ENCODE data around the gene AIRE.

Gene AIRE

DNA sequence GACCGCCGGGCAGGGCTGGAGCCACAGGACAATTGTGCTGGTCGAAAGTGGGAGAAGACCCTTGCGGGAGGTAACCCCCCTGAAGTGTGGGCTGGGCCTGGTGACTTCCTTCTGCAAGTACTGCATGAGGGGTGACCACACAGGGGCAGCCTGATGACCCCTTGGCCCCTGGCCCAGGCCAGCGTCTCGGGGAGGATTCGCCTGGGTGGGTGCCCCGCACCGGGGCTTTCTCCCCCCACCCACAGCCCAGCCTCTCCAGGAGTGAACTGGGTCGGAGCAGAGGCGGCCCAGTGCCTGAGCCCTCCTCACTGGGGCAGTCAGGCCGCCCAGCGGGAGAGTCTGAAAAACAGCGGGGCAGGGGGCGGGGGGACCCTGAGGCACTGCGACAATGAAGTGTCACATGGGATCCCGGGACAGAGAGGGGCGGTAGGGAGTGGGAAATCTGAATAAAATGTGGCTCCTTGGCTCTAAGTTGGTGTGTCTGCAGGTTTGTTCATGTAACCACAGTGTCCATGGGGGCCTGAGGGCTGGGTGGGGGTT is 22.4 kb upstream of the AIRE start:
- no peak overlapping the region for H3K14ac ChIP-seq (ENCODE audit: low read length)
- no peaks in the 10 kb centered on the region for H3K79me1 ChIP-seq (ENCODE audit: low read depth, low read length)
- H3K4me3 ChIP-seq (ENCODE audit: low read length in 2 of 2), result no peak overlapping the region
- peak; percentile 58 for DNase-seq (ENCODE audit: low spot score)
- H3K4ac ChIP-seq (ENCODE audit: low read length), result no peak overlapping the region
- H2BK12ac ChIP-seq (ENCODE audit: low read length), result peak overlapping the region; percentile 73
- no peak overlapping the region for H3K9ac ChIP-seq (ENCODE audit: low read depth, low read length, poor library complexity)
- no peaks in the 10 kb centered on the region for H3K36me3 ChIP-seq (replicated peaks in 1 of 2; ENCODE audit: control insufficient read depth in 2 of 2, insufficient read depth in 2 of 2, low read length in 2 of 2)
- H2AK5ac ChIP-seq (ENCODE audit: low read depth, low read length), result peak overlapping the region; percentile 96
- peaks cover 6 to 11% of the 10 kb centered on the region in 2 donors for H3K4me1 ChIP-seq (ENCODE audit: control insufficient read depth in 2 of 2, insufficient read depth in 1 of 2, low read depth in 1 of 2, low read length in 2 of 2)
- no CpG with 5 or more reads among the region's 18 CpGs for WGBS, 2 donors (ENCODE audit: extremely low coverage in 2 of 2, insufficient read length in 2 of 2, insufficient replicate concordance in 1 of 2)
- H4K8ac ChIP-seq (ENCODE audit: low read depth, low read length), result no peak overlapping the region
- H3K4me2 ChIP-seq (ENCODE audit: insufficient read depth, low read length, poor library complexity, severe bottlenecking), result peak overlapping the region; percentile 32
- H3K23ac ChIP-seq (ENCODE audit: low read depth, low read length, poor library complexity), result no peak overlapping the region
- peak overlapping the region; percentile 94 for H2BK120ac ChIP-seq (ENCODE audit: low read depth, low read length)
- peak overlapping the region; percentile 87 for H2BK5ac ChIP-seq (ENCODE audit: low read length)
- H3K9me3 ChIP-seq (replicated peaks in 1 of 2; ENCODE audit: control insufficient read depth in 2 of 2, insufficient read depth in 1 of 2, low read depth in 1 of 2, low read length in 2 of 2), result peaks cover 0 to 2% of the 10 kb centered on the region in 2 donors
- peak overlapping the region; percentile 97 for H2AFZ ChIP-seq (ENCODE audit: low read length)
- peak overlapping the region; percentile 79 for H2BK15ac ChIP-seq (ENCODE audit: low read length)
- no peak overlapping the region for H4K91ac ChIP-seq (ENCODE audit: low read depth, low read length, poor library complexity)
- peak overlapping the region; percentile 96 for H3K18ac ChIP-seq (ENCODE audit: low read length)
- peak overlapping the region; percentile 65 for H3K27ac ChIP-seq (replicated peaks; ENCODE audit: low read length)
- H3K27me3 ChIP-seq (ENCODE audit: control insufficient read depth in 3 of 3, insufficient read depth in 3 of 3, low read depth in 1 of 3, low read length in 3 of 3), result peaks cover 0 to 24% (median 0%) of the 10 kb centered on the region in 3 experiments

GRCh38 chr21:44263768-44264167 is 21.9 kb upstream of the AIRE start:
- H3K4ac ChIP-seq (ENCODE audit: low read length), result no peak overlapping the region
- no peak overlapping the region for H2BK12ac ChIP-seq (ENCODE audit: low read length)
- H3K79me1 ChIP-seq (ENCODE audit: low read depth, low read length), result no peaks in the 10 kb centered on the region
- H3K9me3 ChIP-seq (replicated peaks in 1 of 2; ENCODE audit: control insufficient read depth in 2 of 2, insufficient read depth in 1 of 2, low read depth in 1 of 2, low read length in 2 of 2), result peaks cover 0 to 2% of the 10 kb centered on the region in 2 donors
- H3K36me3 ChIP-seq (replicated peaks in 1 of 2; ENCODE audit: control insufficient read depth in 2 of 2, insufficient read depth in 2 of 2, low read length in 2 of 2), result no peaks in the 10 kb centered on the region
- no peak overlapping the region for H3K4me2 ChIP-seq (ENCODE audit: insufficient read depth, low read length, poor library complexity, severe bottlenecking)
- no peak overlapping the region for H2BK15ac ChIP-seq (ENCODE audit: low read length)
- H4K91ac ChIP-seq (ENCODE audit: low read depth, low read length, poor library complexity), result no peak overlapping the region
- no peak overlapping the region for H2BK120ac ChIP-seq (ENCODE audit: low read depth, low read length)
- no peak overlapping the region for H3K14ac ChIP-seq (ENCODE audit: low read length)
- no peak overlapping the region for H3K4me3 ChIP-seq (ENCODE audit: low read length in 2 of 2)
- no peak overlapping the region for H3K18ac ChIP-seq (ENCODE audit: low read length)
- peaks cover 6 to 11% of the 10 kb centered on the region in 2 donors for H3K4me1 ChIP-seq (ENCODE audit: control insufficient read depth in 2 of 2, insufficient read depth in 1 of 2, low read depth in 1 of 2, low read length in 2 of 2)
- H4K8ac ChIP-seq (ENCODE audit: low read depth, low read length), result no peak overlapping the region
- no peak overlapping the region for H3K23ac ChIP-seq (ENCODE audit: low read depth, low read length, poor library complexity)
- H2AFZ ChIP-seq (ENCODE audit: low read length), result peak overlapping the region; percentile 97
- H3K27ac ChIP-seq (replicated peaks; ENCODE audit: low read length), result peak overlapping the region; percentile 65
- H3K9ac ChIP-seq (ENCODE audit: low read depth, low read length, poor library complexity), result no peak overlapping the region
- H2BK5ac ChIP-seq (ENCODE audit: low read length), result peak overlapping the region; percentile 87
- DNase-seq (ENCODE audit: low spot score), result no peak
- WGBS, 2 donors (ENCODE audit: extremely low coverage in 2 of 2, insufficient read length in 2 of 2, insufficient replicate concordance in 1 of 2), result no CpG with 5 or more reads among the region's 4 CpGs
- peaks cover 0 to 20% (median 0%) of the 10 kb centered on the region in 3 experiments for H3K27me3 ChIP-seq (ENCODE audit: control insufficient read depth in 3 of 3, insufficient read depth in 3 of 3, low read depth in 1 of 3, low read length in 3 of 3)
- no peak overlapping the region for H2AK5ac ChIP-seq (ENCODE audit: low read depth, low read length)

- no CpG with 5 or more reads among the region's 17 CpGs for WGBS, 2 donors (ENCODE audit: extremely low coverage in 2 of 2, insufficient read length in 2 of 2, insufficient replicate concordance in 1 of 2)
- H3K4me2 ChIP-seq (ENCODE audit: insufficient read depth, low read length, poor library complexity, severe bottlenecking), result no peak overlapping the region
- H3K36me3 ChIP-seq (replicated peaks in 1 of 2; ENCODE audit: control insufficient read depth in 2 of 2, insufficient read depth in 2 of 2, low read length in 2 of 2), result no peaks in the 10 kb centered on the region
- peak overlapping the region; percentile 75 for H2BK15ac ChIP-seq (ENCODE audit: low read length)
- no peak overlapping the region for H2BK5ac ChIP-seq (ENCODE audit: low read length)
- H3K27me3 ChIP-seq (ENCODE audit: control insufficient read depth in 3 of 3, insufficient read depth in 3 of 3, low read depth in 1 of 3, low read length in 3 of 3), result peaks cover 0 to 5% (median 0%) of the 10 kb centered on the region in 3 experiments
- H2BK12ac ChIP-seq (ENCODE audit: low read length), result no peak overlapping the region
- peak overlapping the region; percentile 94 for H2AK5ac ChIP-seq (ENCODE audit: low read depth, low read length)
- H3K27ac ChIP-seq (replicated peaks; ENCODE audit: low read length), result no peak overlapping the region
- peaks cover 6 to 11% of the 10 kb centered on the region in 2 donors for H3K4me1 ChIP-seq (ENCODE audit: control insufficient read depth in 2 of 2, insufficient read depth in 1 of 2, low read depth in 1 of 2, low read length in 2 of 2)
- no peaks in the 10 kb centered on the region for H3K79me1 ChIP-seq (ENCODE audit: low read depth, low read length)
- no peak overlapping the region for H2BK120ac ChIP-seq (ENCODE audit: low read depth, low read length)
- peak overlapping the region; percentile 59 for H3K18ac ChIP-seq (ENCODE audit: low read length)
- no peak overlapping the region for H2AFZ ChIP-seq (ENCODE audit: low read length)
- peak overlapping the region; percentile 12 for H3K9ac ChIP-seq (ENCODE audit: low read depth, low read length, poor library complexity)
- H3K9me3 ChIP-seq (replicated peaks in 1 of 2; ENCODE audit: control insufficient read depth in 2 of 2, insufficient read depth in 1 of 2, low read depth in 1 of 2, low read length in 2 of 2), result no peaks in the 10 kb centered on the region
- peak overlapping the region; percentile 55 for H3K23ac ChIP-seq (ENCODE audit: low read depth, low read length, poor library complexity)
- H4K8ac ChIP-seq (ENCODE audit: low read depth, low read length), result no peak overlapping the region
- DNase-seq (ENCODE audit: low spot score), result no peak
- no peak overlapping the region for H3K14ac ChIP-seq (ENCODE audit: low read length)
- no peak overlapping the region for H3K4me3 ChIP-seq (ENCODE audit: low read length in 2 of 2)
- peak overlapping the region; percentile 37 for H3K4ac ChIP-seq (ENCODE audit: low read length)
- H4K91ac ChIP-seq (ENCODE audit: low read depth, low read length, poor library complexity), result no peak overlapping the region
These were observed 19.9 kb upstream of the AIRE start for GRCh38 chr21:44265734-44266270.

- H2BK15ac ChIP-seq (ENCODE audit: low read length), result peak overlapping the region; percentile 96
- no peaks in the 10 kb centered on the region for H3K9me3 ChIP-seq (replicated peaks in 1 of 2; ENCODE audit: control insufficient read depth in 2 of 2, insufficient read depth in 1 of 2, low read depth in 1 of 2, low read length in 2 of 2)
- H2BK5ac ChIP-seq (ENCODE audit: low read length), result no peak overlapping the region
- no peak overlapping the region for H4K8ac ChIP-seq (ENCODE audit: low read depth, low read length)
- H3K4me2 ChIP-seq (ENCODE audit: insufficient read depth, low read length, poor library complexity, severe bottlenecking), result no peak overlapping the region
- peaks cover 6 to 12% of the 10 kb centered on the region in 2 donors for H3K4me1 ChIP-seq (ENCODE audit: control insufficient read depth in 2 of 2, insufficient read depth in 1 of 2, low read depth in 1 of 2, low read length in 2 of 2)
- no peak overlapping the region for H3K14ac ChIP-seq (ENCODE audit: low read length)
- no peak overlapping the region for H3K23ac ChIP-seq (ENCODE audit: low read depth, low read length, poor library complexity)
- H4K91ac ChIP-seq (ENCODE audit: low read depth, low read length, poor library complexity), result no peak overlapping the region
- no peak overlapping the region for H3K27ac ChIP-seq (replicated peaks; ENCODE audit: low read length)
- H3K18ac ChIP-seq (ENCODE audit: low read length), result peak overlapping the region; percentile 18
- H3K4ac ChIP-seq (ENCODE audit: low read length), result no peak overlapping the region
- no peak overlapping the region for H2AK5ac ChIP-seq (ENCODE audit: low read depth, low read length)
- no peak overlapping the region for H3K9ac ChIP-seq (ENCODE audit: low read depth, low read length, poor library complexity)
- no CpG with 5 or more reads among the region's 19 CpGs for WGBS, 2 donors (ENCODE audit: extremely low coverage in 2 of 2, insufficient read length in 2 of 2, insufficient replicate concordance in 1 of 2)
- H3K36me3 ChIP-seq (replicated peaks in 1 of 2; ENCODE audit: control insufficient read depth in 2 of 2, insufficient read depth in 2 of 2, low read length in 2 of 2), result no peaks in the 10 kb centered on the region
- no peak overlapping the region for H2AFZ ChIP-seq (ENCODE audit: low read length)
- H3K79me1 ChIP-seq (ENCODE audit: low read depth, low read length), result no peaks in the 10 kb centered on the region
- no peak overlapping the region for H3K4me3 ChIP-seq (ENCODE audit: low read length in 2 of 2)
- no peaks in the 10 kb centered on the region for H3K27me3 ChIP-seq (ENCODE audit: control insufficient read depth in 3 of 3, insufficient read depth in 3 of 3, low read depth in 1 of 3, low read length in 3 of 3)
- H2BK12ac ChIP-seq (ENCODE audit: low read length), result no peak overlapping the region
- DNase-seq (ENCODE audit: low spot score), result no peak
- H2BK120ac ChIP-seq (ENCODE audit: low read depth, low read length), result no peak overlapping the region
These were observed 18.0 kb upstream of the AIRE start for GRCh38 chr21:44267655-44268142.

Data from neuronal stem cell (in vitro differentiated cells).